Measurements from ENCODE around the gene ITGA7. TPM values are rescaled to one million over a fixed set of nuclear protein-coding genes. Genes with fewer than 3 reads are reported as not detected.

Gene ITGA7
- polyA plus RNA-seq, 4 donors = 21.1 to 46.5 (median 39.0) TPM

GRCh38 chr12:55704824-55705718 is 2.6 kb downstream of the ITGA7 start:
- no peak for DNase-seq (ENCODE audit: low read depth in 4 of 4, low spot score in 3 of 4)

DNA sequence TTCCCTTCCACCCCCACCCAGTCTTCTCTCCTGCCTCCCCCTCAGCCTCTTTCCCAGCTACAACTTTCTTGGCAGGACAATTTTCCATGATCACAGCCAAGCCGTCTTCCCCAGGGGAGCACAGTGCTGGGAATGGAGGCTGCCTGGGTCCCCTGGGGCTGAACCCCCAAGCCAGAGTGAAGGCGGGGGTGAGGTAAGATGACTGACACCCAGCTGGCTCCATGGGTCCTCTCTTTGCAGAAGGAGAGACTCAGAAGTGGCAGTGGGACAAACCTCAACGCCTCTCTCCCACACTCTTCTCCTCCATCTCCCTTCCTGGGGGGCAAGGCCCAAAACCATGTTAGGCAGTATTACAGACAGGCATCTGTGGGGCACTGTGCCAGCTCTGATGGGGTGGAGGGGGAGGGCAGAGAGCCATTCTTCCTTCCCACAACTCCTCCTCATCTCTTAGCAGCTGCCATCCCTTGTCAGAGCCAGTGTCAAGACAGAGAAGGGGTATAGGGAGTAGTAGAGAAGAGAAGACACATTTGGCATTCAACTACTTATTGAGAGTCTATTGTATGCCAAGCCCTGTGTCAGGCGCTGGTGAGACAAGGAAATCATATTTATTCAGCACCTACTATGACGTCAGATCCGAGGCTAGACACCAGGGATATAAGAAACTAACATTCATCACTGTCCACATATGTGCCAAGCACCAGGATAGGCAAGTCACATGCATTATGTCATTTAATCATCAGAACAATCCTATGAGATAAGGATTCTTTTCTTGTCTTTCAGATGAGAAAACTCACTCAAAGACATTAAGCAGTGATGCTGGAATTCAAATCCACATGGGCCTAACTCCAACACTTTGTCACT is 3.6 kb downstream of the ITGA7 start:
- DNase-seq (ENCODE audit: low read depth in 4 of 4, low spot score in 3 of 4) = no peak

GRCh38 chr12:55703288-55703687 is 4.4 kb downstream of the ITGA7 start:
- no peak for DNase-seq (ENCODE audit: low read depth in 4 of 4, low spot score in 3 of 4)

- no peak for DNase-seq (ENCODE audit: low read depth in 4 of 4, low spot score in 3 of 4)
These were observed 4.8 kb downstream of the ITGA7 start for GRCh38 chr12:55702861-55703260.

- no peak for DNase-seq (ENCODE audit: low read depth in 4 of 4, low spot score in 3 of 4)
These were observed 7.3 kb downstream of the ITGA7 start for GRCh38 chr12:55700255-55701018.

- no peak for DNase-seq (ENCODE audit: low read depth in 4 of 4, low spot score in 3 of 4)
These were observed 8.1 kb downstream of the ITGA7 start for GRCh38 chr12:55699471-55700055.

GRCh38 chr12:55698965-55699364 is 8.7 kb downstream of the ITGA7 start:
- DNase-seq (ENCODE audit: low read depth in 4 of 4, low spot score in 3 of 4) = no peak

GRCh38 chr12:55698241-55698955 is 9.3 kb downstream of the ITGA7 start:
- DNase-seq (ENCODE audit: low read depth in 4 of 4, low spot score in 3 of 4) = no peak

GRCh38 chr12:55697686-55698085 is 10.0 kb downstream of the ITGA7 start:
- no peak for DNase-seq (ENCODE audit: low read depth in 4 of 4, low spot score in 3 of 4)

DNA sequence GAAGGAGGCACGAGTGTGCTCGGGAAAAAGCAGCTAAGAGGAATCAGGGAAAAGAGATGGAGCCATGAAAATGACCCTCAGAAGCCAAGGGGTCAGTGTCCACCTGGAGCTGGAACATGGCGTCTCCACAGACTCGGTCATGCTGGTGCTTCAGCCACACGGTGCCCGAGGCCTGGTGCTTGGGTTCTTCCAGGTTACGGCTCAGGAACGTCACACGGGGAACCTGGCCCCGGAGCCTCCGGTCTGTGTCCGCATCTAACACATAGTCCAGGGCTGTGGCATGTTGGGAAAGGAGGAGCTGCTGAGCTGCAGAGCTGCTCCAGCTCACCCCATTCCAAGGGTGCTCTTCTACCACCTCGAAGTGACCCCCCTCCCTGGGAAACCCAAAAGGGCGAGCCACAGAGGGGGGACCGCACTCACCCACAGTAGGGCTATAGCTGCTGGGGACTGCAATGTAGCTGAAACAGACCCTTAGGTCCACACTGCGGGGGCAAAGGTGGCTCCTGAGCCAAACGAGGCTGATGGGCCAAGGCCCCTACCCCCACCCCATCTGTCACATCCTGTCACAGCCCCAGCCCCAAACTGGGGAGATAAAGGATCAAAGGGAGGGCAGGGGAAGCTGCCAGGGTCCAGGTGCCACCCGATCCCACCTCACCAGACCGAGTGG is 10.8 kb downstream of the ITGA7 start:
- DNase-seq (ENCODE audit: low read depth in 4 of 4, low spot score in 3 of 4) = no peak

GRCh38 chr12:55696141-55696540 is 11.6 kb downstream of the ITGA7 start:
- no peak for DNase-seq (ENCODE audit: low read depth in 4 of 4, low spot score in 3 of 4)

DNA sequence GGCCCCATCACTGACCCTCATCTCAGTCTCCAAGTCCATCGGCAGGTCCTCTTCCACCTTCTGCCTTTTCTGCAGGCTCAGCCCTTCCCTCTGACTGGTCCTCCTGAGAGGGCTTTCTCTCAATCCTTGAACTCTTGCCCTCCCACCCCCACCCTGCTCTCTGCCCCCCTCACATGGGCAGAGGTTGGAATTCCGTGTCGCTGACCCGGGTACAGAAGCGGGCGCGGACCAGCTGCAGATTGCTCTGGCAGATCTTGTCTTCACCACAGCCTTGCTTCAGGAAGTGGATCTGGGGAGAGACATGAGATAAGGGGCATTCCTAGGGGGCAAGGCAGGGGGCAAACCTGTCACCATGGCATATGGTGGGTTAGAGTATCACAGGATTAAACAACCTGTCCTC is 12.4 kb downstream of the ITGA7 start:
- no peak for DNase-seq (ENCODE audit: low read depth in 4 of 4, low spot score in 3 of 4)

DNA sequence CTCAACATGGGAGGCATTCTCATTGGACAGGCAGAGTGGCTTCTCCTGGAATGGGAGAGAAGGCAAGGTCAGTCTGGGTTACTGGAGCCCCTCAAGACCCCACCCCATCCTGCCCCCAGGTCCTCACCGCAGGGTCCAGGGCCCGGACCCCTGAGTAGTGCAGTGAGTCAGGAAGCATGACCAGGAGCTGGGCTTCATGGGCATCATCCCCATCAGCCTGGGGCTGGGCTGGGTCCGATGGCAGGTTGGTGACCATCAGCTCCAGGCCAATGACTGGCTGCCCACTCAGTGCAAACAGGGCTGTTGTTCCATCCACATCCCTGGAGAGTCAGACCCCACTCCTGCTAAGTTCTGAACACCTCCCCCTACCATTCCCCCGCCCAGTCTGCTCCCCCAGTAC is 13.1 kb downstream of the ITGA7 start:
- DNase-seq (ENCODE audit: low read depth in 4 of 4, low spot score in 3 of 4) = no peak

DNA sequence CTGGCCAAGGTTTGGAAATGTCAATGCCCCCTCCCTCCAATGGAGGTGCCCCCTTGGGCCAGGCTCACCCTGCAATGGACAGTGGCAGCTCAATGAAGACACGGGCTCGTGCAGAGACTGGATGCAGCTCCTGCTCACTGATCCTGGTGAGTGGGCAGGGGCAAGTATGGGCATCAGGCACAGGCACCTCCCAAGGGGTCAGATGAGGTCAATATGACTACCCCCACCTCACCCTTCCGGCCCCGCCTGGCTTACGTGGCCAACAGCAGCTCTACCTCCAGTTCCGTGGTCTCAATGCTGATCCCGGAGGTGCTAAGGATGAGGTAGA is 13.6 kb downstream of the ITGA7 start:
- no peak for DNase-seq (ENCODE audit: low read depth in 4 of 4, low spot score in 3 of 4)

DNA sequence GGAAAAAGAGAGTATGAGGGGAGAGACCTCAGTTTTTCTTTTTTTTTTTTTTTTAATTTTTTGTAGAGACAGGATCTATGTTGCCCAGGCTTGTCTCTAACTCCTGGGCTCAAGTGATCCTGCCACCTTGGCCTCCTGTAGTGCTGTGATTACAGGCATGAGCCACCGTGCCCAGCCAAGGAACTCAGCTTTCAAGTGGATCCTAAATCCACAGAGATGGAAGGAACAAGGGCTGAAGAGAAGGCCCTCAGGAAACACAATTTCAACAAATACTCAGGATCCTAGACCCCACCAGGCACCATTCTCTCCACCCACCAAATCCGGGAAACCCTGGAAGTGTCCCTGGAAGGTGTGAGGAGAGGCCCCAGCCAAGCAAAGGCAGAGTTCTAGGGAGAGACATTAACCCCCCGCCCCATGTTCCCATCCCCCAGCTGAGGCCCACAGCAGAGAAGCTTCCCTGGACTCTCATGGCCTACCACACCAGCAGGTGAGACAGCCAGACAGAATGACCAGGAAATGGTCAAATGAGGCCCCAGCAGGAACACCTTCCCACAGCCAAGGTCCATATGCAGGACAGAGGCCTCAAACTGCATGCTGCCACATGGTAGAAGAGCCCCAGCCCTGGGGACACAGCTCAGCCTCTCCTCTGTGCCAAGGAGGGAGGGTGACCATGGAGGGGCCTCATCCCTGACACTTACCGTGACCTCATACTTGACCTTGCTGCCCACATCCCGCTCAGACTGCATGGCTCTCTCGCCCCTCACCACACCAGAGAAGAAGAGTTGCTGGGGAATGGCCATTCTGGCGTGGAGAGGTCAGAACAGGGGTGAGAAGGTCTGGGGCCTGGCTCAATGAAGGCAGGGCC is 14.1 kb downstream of the ITGA7 start:
- DNase-seq (ENCODE audit: low read depth in 4 of 4, low spot score in 3 of 4) = no peak

GRCh38 chr12:55692631-55693322 is 14.9 kb downstream of the ITGA7 start:
- DNase-seq (ENCODE audit: low read depth in 4 of 4, low spot score in 3 of 4) = no peak

DNA sequence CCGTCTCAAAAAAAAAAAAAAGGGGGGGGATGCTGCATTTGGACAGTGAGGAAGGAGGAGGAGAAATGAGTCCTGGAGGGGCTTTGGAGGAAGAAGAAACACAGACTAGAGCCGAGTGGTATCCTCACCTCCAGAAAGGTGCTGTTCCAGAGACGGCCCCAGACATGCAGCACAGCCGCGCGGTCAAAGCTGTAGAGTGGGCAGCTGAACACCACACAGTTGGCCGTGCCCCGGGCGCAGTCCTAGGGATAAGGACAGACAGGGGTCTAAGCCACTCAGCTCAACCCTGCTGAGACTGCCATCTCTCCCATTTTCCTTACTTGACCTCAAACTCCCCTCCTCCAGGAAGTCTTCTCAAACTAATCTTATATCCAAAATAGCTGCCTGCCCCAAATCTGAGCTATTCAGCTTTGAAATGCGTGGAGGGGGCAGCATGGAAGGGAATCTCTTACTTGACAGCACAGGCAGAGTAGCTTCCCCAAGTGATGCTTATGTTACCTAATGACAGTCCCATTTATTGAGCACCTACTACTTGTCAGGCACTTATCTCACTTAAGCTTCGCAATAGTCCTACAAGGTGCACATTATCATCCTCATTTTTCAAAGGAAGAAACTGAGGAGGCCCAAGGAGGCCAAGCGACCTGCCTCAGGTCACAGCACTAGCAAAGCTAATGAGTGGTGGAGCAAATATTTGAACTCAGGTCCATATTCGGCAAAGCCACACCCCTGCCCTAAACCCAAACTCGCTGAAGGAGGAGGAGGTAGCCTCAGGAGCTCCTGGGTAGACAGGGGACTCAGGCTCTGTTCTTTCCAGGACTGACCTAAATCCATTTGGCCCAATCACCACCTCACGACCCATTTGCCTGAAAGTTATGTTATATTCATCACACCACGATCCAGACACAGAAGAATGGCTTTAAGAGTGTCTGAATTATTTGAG is 18.7 kb downstream of the ITGA7 start:
- no peak for DNase-seq (ENCODE audit: low read depth in 4 of 4, low spot score in 3 of 4)
